DMS53 treated with DMSO at 0.1 percent for 48 hours (cell line): ENCODE data around the gene HEXIM2.
A peak's percentile ranks its signal among the peaks of the same experiment; 100 is the strongest.

ENCODE experiments used
- DNase-seq: peaks from one replicate; lab custom pipeline; 2025; ENCODE audit not compliant: unreplicated experiment; lab: John Stamatoyannopoulos, UW

The HEXIM2 gene

GRCh38 chr17:45127548-45128300 lies 34.0 kb upstream of the HEXIM2 start:
- no peak for DNase-seq

- no peak for DNase-seq
Measured at GRCh38 chr17:45128331-45128730, 33.3 kb upstream of the HEXIM2 start.

- no peak for DNase-seq
Measured at GRCh38 chr17:45128989-45129388, 32.7 kb upstream of the HEXIM2 start.

- no peak for DNase-seq
Measured at GRCh38 chr17:45129426-45129939, 32.2 kb upstream of the HEXIM2 start.

- no peak for DNase-seq
Measured at GRCh38 chr17:45129940-45130680, 31.6 kb upstream of the HEXIM2 start.

GRCh38 chr17:45130681-45131615 lies 30.7 kb upstream of the HEXIM2 start:
- DNase-seq: no peak

- no peak for DNase-seq
Measured at GRCh38 chr17:45131616-45132319, 29.9 kb upstream of the HEXIM2 start.

- DNase-seq: no peak
Measured at GRCh38 chr17:45132320-45132571, 29.4 kb upstream of the HEXIM2 start, which contains the start of gene PLCD3. TSS of gene PLCD3 (minus strand) at chr17:45132515. CDS start at chr17:45132410, 105 bp downstream.

- peak; percentile 94 for DNase-seq
Measured at GRCh38 chr17:45132572-45133463, 28.9 kb upstream of the HEXIM2 start.

- peak; percentile 99 for DNase-seq
Measured at GRCh38 chr17:45135192-45135977, 26.3 kb upstream of the HEXIM2 start, which contains the start of gene ACBD4. TSS of gene ACBD4 (plus strand) at chr17:45135687. CDS start at chr17:45136145, 458 bp downstream.

- no peak for DNase-seq
Measured at GRCh38 chr17:45135978-45136791, 25.5 kb upstream of the HEXIM2 start.

GRCh38 chr17:45136846-45137560 lies 24.7 kb upstream of the HEXIM2 start:
- no peak for DNase-seq

- no peak for DNase-seq
Measured at GRCh38 chr17:45137561-45138305, 23.9 kb upstream of the HEXIM2 start.

- no peak for DNase-seq
Measured at GRCh38 chr17:45138911-45139532, 22.7 kb upstream of the HEXIM2 start.

GRCh38 chr17:45139533-45139920 lies 22.1 kb upstream of the HEXIM2 start:
- no peak for DNase-seq

GRCh38 chr17:45143094-45143670 lies 18.5 kb upstream of the HEXIM2 start:
- no peak for DNase-seq
